WERI-Rb-1 (cell line): ENCODE measurements around the gene CHAT.

Experiments
- DNase-seq: peaks from one replicate; pipeline ENCODE4 v3.0.0-alpha.2; 2020
- H3K27ac ChIP-seq: fragments of 250-450 bp; sonication (Bioruptor Pico); 2 replicates; pipeline ENCODE4 v1.5.1; 2020; ENCODE audit warnings: mild to moderate bottlenecking, moderate library complexity
- H3K27me3 ChIP-seq: fragments of 250-450 bp; sonication (Bioruptor Pico); 2 replicates; pipeline ENCODE4 v1.5.1; 2021; ENCODE audit warnings: mild to moderate bottlenecking, low read depth, moderate library complexity; ENCODE audit not compliant: insufficient read depth, severe bottlenecking
- H3K36me3 ChIP-seq: fragments of 250-450 bp; sonication (Bioruptor Pico); 2 replicates; pipeline ENCODE4 v1.5.1; 2020; ENCODE audit warnings: mild to moderate bottlenecking, moderate library complexity
- H3K4me3 ChIP-seq: 2 replicates; pipeline ENCODE4 v1.5.1; 2011; ENCODE audit warnings: low read depth, mild to moderate bottlenecking, control low read depth, low read length
- H3K9me3 ChIP-seq: fragments of 250-450 bp; sonication (Bioruptor Pico); 2 replicates; pipeline ENCODE4 v1.5.1; 2021; ENCODE audit warnings: mild to moderate bottlenecking, moderate library complexity; ENCODE audit not compliant: severe bottlenecking
- CTCF ChIP-seq: IDR thresholded peaks from 2 replicates; pipeline ENCODE4 v1.5.1; 2011; ENCODE audit warnings: low read depth, mild to moderate bottlenecking, control low read depth, inconsistent platforms, low read length

Gene CHAT

DNA sequence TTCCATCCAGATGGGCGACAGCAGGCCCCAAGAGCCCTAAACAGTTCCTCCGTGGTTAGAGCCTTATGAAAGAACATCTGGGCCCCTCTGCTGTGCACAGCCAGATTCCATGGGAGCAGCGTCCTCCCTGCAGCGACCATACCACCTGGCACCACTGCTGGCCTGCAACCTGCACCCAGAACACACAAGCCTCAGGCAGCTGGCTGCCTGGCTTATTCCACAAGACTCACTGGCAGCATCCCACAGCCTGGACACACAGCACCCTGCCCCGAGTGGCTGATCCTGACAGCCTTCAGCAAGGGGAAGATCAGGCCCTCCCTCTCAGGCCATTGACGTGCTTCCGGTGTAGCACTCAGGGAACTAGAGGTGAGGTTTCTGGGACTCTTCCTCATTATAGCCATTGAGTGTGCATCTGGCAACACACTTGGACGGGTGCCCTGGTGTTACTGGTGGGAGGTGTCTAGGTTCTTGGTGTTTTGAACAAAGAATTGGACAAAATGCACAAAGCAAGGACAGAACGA, 41.2 kb upstream of the CHAT start:
- TF ChIP-seq CTCF, result no peak
- no peaks in the 10 kb centered on the region for H3K9me3 ChIP-seq
- H3K36me3 ChIP-seq, result no peaks in the 10 kb centered on the region
- H3K4me3 ChIP-seq, result no peak overlapping the region
- DNase-seq, result no peak
- H3K27ac ChIP-seq, result no peak overlapping the region
- no peaks in the 10 kb centered on the region for H3K27me3 ChIP-seq

DNA sequence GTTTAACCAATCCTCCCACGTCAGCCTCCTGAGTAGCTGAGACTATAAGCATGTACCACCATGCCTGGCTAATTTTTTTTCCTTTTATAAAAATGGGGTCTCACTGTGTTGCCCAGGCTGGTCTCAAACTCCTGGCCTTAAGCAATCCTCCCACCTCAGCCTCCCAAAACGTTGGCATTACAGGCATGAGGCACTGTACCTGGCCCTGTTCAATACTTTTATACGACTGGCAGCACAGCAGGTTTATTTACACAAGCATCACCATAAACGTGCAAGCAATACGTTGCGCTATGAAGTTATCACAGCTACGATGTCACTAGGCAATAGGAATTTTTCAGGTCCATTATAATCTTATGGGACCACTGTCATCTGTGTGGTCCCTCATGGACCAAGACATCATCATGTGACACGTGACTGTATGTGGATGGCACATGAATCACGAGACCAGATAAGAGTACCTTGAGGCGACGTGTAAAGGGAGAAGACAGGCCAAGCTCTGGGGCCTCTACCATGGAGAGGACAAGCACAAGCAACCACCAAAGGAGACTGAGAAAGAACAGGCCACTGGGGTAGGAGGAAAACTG, 38.3 kb upstream of the CHAT start:
- H3K36me3 ChIP-seq, result no peaks in the 10 kb centered on the region
- no peak overlapping the region for H3K27ac ChIP-seq
- no peak overlapping the region for H3K4me3 ChIP-seq
- no peaks in the 10 kb centered on the region for H3K27me3 ChIP-seq
- no peak for DNase-seq
- no peak for TF ChIP-seq CTCF
- H3K9me3 ChIP-seq, result no peaks in the 10 kb centered on the region

- TF ChIP-seq CTCF, result no peak
- Histone ChIP-seq H3K36me3 (no peaks in the 10 kb centered on the region), H3K4me3 (no peak overlapping the region), H3K27ac (no peak overlapping the region), H3K27me3 (no peaks in the 10 kb centered on the region), H3K9me3 (no peaks in the 10 kb centered on the region)
- no peak for DNase-seq
These were observed 36.5 kb upstream of the CHAT start for GRCh38 chr10:49577182-49577925.

DNA sequence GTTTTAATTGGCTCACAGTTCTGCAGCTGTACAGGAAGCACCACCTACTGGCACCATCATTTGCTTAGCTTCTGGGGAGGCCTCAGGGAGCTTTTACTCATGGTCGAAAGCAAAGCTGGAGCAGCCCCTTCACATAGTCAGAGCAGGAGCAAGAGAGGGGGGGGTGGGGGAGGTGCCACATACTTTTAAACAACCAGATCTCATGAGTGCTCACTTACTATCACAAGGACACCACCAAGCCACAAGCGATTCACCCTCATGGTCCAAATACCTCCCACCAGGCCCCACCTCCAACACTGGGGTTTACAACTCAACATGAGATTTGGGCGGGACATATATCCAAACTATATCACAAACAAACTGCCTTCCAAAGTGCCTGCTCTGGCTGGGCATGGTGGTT, 35.4 kb upstream of the CHAT start:
- Histone ChIP-seq H3K36me3 (no peaks in the 10 kb centered on the region), H3K4me3 (no peak overlapping the region), H3K27me3 (no peaks in the 10 kb centered on the region), H3K27ac (no peak overlapping the region), H3K9me3 (no peaks in the 10 kb centered on the region)
- no peak for DNase-seq
- TF ChIP-seq CTCF, result no peak

DNA sequence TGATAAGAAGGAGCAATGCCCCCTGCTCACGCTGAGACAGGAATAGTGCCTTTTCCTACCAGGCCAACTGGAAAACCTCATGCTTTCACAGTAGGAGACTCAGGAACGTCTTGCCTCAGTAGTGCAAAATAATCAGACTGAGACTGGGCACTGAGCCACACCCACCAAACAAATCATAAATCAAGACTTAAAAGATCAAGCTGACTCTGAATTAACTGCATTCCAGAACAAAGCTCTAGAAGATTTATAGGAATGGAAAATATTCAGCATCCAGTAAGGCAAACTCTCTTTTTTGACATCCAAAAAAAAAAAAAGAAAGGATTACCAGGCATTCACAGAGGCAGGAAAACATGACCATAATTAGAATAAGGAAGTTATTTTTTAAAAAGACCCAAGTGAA, 34.2 kb upstream of the CHAT start:
- Histone ChIP-seq H3K36me3 (no peaks in the 10 kb centered on the region), H3K9me3 (no peaks in the 10 kb centered on the region), H3K27me3 (no peaks in the 10 kb centered on the region), H3K4me3 (no peak overlapping the region), H3K27ac (no peak overlapping the region)
- TF ChIP-seq CTCF, result no peak
- DNase-seq, result no peak
